HG03175 (cell line): ENCODE measurements around the gene RSBN1L.
"Not testable (repeated sequence)": the region's sequence is repeated elsewhere in the genome, so short reads cannot be mapped to it uniquely, and the experiment has no call there.

Source experiments
- ATAC-seq: cut with Tn5 transposase; IDR thresholded peaks from one replicate; pipeline ENCODE4 v1.9.1; 2021; ENCODE audit warnings: mild to moderate bottlenecking, moderate library complexity; ENCODE audit not compliant: unreplicated experiment

The RSBN1L gene

GRCh38 chr7:77696057-77696642, at the start of gene RSBN1L:
Gene RSBN1L (plus strand): TSS chr7:77696459. CDS start chr7:77696470, 11 bp downstream.
- ATAC-seq, result peak; percentile 95

DNA sequence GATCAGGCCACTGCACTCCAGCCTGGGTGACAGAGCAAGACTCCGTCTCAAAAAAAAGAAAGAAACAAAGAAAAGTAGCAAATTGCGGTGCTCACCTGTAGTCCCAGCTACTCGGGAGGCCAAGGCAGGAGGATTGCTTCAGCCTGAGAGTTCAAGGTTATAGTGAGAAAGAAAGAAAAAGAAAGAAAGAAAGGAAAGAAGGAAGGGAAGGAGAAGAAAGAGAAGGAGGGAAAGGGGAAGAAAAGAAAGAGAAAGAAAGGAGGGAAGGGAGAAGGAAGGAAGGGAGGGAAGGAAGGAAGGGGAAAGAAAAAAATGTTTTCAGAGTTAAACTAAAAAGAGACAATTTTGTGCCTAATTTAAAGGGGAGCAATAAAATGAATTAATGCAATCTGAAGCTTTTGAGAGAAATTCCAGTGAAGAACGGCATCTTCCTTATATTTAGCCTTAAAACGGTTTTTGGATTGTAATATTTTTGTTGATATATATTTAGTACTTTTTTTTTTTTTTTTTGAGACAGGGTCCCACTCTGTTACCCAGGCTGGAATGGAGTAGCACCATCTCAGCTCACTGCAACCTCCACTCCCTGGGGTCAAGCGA, 47.4 kb upstream of the RSBN1L start:
- no peak for ATAC-seq

DNA sequence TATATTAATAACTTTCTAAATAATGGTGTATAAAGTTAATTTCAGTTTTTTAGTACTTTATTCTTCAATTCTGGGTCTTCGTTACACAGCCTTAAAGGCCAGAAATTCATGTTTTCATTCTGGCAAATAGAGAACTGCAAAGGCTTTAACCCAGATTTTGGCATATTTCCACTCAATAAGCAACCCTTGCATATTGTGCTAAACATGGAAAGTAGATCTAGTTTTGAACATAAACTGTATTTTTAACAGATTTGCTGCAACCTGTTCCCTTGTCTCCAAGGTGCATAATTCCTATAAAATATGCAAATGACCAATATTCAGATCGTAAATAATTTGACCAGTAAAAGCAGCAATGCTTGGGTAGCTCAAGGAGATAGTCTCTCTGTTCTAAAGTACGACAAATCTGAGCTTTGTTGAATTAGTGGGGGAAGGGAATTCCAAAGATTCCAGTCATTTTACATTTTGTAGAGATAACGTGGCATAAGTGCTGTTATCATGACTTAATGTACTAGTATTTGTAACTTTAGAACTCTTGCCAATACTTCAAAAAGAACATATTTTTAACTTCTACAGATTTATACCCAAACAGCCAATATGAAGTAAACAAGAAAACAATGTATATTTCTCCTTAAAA, 46.4 kb upstream of the RSBN1L start:
- no peak for ATAC-seq

DNA sequence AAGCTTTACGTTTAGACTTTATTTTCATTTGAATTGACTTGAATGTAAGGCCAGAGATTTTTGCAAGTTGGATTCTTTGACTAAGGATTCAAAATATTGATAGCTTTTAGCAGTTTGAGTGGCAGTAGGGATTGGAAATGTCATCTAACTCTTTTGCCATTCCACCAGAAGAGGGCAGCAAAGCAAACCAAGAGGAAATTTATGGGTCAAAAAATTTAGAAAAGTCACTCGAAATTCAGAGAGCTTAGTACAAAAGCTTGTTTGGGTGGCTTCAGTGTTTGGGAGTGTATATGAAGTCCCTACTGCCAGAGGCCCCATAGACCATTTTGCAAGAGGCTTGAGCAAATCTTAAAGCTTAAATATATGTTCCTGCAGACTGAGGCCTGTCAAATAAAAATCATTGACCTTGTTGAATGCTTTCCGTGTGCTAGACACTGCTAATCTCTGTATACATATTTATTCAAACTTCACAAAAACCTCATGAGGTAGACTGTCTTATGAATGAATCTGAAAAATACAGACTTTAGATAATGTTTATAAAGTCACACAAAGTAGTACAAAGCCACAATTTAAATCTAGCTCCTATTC, 44.6 kb upstream of the RSBN1L start:
- ATAC-seq, result no peak

GRCh38 chr7:77652826-77653225, 43.4 kb upstream of the RSBN1L start:
- ATAC-seq, result not testable (repeated sequence)

DNA sequence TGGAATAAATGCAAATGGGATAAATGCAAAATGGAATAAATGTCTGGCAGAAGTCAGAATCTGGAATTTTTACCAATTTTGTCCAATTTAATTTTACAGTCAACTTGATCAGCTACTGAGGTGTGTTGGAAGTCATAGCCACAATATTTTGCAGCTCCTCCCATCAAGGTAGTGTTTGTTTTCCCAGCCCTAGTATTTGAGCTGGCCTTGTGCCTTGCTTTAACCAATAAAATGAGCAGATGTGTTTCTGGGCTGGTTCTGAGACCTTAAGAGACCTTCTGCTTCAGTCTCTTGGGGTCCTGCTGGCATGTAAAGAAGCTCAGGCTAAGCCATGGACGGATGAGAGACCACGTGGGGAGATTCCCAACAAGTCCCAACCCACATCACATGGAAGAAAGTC, 42.7 kb upstream of the RSBN1L start:
- ATAC-seq, result no peak

DNA sequence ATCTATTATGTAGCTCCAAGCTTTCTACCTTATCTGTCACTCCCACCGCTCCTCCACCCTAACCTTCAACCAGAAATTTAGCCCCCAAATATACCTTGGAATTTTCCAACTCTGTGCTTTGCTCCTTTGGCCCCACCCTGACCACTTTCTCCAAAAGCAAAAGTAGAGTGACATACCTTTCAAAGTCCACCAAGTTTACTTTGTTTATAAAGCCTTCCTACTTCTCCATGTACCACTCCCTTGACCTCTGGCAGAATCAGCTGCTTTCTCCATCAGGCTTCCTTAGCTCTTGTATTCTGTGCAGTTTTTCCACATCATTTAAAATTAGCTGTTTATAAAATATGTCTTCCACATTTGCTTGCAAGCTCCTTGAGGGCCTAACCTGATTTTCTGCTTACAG, 40.9 kb upstream of the RSBN1L start:
- ATAC-seq, result no peak

- ATAC-seq, result no peak
These were observed 40.3 kb upstream of the RSBN1L start for GRCh38 chr7:77655836-77656455.

DNA sequence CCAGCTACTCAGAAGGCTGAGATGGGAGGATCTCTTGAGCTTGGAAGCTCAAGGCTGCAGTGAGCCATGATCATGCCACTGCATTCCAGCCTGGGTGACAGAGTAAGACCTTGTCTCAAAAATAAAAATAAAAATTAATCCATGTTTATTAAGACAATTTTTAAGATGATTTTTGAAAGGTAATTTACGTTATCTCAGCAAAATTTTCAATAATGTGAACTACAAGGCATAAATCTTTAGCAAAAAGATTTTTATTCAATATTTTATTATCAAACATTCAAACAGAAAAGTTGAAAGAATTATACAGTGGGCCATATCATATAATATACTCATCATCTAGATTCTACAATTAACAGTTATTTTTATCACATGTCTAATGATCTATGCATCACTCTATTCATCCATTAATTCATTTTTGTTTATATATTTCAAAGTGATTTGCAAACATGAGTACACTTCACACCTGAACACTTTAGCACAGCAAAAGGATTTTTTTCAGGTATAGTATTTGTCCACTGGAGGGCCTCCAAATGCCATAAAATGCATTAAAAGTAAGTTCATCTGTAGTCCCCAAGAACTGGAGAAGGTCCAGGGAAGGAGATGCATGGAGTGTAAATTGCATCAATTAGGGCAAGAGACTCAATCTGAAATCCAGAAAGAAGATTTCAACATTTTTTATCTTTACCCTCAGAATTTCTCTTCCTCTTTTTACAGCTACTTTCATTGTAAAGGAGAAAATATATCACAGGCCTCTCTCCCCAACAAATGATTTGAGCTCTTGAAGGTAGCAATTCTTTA, 38.6 kb upstream of the RSBN1L start:
- no peak for ATAC-seq

GRCh38 chr7:77658928-77659327, 37.3 kb upstream of the RSBN1L start:
- no peak for ATAC-seq

- no peak for ATAC-seq
These were observed 34.4 kb upstream of the RSBN1L start for GRCh38 chr7:77661816-77662215.

GRCh38 chr7:77662869-77663268, 33.4 kb upstream of the RSBN1L start:
- no peak for ATAC-seq

DNA sequence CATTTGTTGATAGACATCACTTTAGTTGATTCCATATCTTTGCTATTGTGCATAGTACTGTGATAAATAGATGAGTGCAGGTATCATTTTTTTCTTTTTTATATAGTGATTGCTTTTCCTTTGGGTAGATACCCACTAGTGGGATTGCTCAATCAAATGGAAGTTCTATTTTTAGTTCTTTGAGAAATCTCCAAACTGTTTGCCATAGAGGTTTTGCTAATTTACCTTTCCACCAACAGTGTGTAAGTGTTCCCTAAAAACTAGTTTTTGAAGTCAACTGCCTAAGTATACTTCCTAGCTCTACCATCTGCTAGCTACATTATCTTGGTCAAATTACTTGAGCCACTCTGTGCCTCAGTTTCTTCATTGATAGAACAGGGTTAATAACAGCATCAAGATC, 31.5 kb upstream of the RSBN1L start:
- ATAC-seq, result no peak

DNA sequence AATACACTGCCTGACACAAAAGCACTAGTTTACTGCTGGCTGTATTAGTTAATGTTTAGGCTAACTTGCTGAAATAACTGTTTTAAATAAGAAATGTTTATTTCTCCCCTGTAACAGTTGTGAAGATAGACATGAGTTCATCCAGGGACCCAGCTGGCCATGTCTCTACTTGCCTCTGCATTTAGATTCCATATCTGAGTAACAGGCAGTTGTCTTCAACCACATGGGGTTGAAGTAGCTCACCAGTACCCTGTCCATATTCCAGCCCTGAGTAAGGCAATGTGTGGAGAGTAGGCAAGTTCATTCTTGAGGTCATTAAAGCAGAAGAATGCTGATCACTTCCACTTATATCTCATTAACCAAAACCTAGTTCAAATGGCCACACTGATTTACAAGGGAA, 31.1 kb upstream of the RSBN1L start:
- ATAC-seq, result no peak

DNA sequence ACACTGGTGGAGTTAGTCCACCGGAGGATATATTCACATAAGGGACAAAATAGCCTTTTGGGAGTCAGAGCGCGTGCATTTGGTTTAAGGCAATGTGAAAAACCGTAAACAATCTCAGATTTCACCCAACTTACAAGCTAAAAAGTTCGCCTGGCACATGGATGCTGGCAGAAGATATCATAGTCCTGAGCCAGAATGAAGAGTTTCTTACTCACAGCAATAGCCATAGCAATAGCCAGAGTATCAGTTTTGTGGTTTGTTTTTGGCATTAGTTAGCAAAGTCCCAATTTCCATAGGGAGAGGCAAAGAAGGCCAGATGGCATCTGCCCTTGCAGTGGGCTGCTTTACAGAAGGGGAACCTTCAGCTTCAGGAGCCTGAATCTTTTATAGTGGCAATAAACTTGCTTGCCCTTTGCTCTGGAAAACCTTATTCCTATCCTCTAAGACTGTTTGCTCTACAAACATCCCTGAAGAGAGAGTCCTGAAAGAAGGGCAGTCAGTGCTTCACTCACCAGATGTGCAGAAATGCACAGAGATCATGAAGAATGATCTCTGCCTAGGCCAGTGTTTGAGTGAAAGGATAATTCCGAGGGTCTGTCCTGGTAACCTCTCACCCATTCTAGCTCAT, 28.7 kb upstream of the RSBN1L start:
- no peak for ATAC-seq

DNA sequence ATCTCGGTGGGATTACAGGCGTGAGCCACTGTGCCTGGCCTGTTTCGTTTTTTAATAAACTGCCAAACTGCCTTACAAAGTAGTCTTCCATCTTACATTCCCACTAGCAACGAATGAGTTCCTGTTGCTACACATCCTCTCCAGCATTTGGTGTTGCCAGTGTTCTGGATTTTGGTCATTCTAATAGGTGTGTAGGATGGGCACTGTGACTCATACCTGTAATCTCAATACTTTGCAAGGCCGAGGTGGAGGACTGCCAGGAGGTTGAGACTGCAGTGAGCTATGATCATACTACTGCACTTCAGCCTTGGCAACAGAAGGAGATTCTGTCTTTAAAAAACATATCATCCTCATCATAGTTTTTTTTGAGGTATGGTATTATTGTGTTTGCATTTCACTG, 21.4 kb upstream of the RSBN1L start:
- peak; percentile 71 for ATAC-seq

GRCh38 chr7:77679608-77680007, 16.7 kb upstream of the RSBN1L start:
- no peak for ATAC-seq

DNA sequence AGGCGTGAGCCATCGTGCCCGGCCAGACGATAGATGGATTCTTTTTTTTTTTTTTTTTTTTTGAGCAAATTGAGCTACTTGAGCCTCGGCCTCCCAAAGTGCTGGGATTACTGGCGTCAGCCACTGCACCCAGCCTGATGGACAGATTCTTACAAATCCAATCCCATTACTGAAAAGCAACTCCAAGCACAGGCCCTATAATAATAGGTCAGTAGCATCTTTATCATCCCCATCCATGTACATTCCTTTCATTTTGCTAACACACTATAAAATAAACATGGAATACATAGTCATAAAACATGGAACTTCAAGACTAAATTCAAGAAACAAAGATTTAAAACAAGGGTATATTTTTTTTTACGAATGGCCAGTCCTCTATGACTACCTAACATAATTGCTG, 16.0 kb upstream of the RSBN1L start:
- no peak for ATAC-seq

GRCh38 chr7:77684030-77684429, 12.2 kb upstream of the RSBN1L start:
- ATAC-seq, result no peak

- ATAC-seq, result no peak
These were observed 11.0 kb upstream of the RSBN1L start for GRCh38 chr7:77685233-77685632.
